Spleen (tissue), 7 donors: ENCODE measurements around the gene TCEAL7.

Experiments
- POLR2A ChIP-seq, 3 donors: fragments of 450-650 bp; IDR thresholded peaks; one replicate each; pipeline ENCODE4 v1.5.1; 2017; ENCODE audit warnings: antibody characterized with exemption in 3 of 3, mild to moderate bottlenecking in 1 of 3
- POLR2AphosphoS5 ChIP-seq, 3 donors: sonication (generic); formaldehyde crosslinking; IDR thresholded peaks; one replicate each; pipeline ENCODE4 v1.5.1; 2017; ENCODE audit warnings: antibody characterized with exemption in 3 of 3
- TF ChIP-seq, protein P1 (sequence below), 11 experiments: fragments of 200-600 bp in 7 of 11; fragments of 450-650 bp in 4 of 11; sonication (generic) in 4 of 11; IDR thresholded peaks in 8 of 11; conservative IDR thresholded peaks in 3 of 11; 1 replicate in 7 of 11; 2 replicates in 4 of 11; pipeline versions ENCODE4 v1.4.0 to v1.8.0; 2016 to 2021; ENCODE audit warnings: antibody characterized with exemption in 11 of 11, inconsistent platforms in 4 of 11, mild to moderate bottlenecking in 1 of 11
- donor health status: DM: no; HTN: no; CAD: no; lungs with moderate emphysema.
- donor health status: DM: no; HTN: no; CAD: no.
- donor health status: DM: no; HTN: no; CAD: no.

GRCh38 chrX:103329991-103330390 lies at the start of gene TCEAL7:
- no peak for TF ChIP-seq POLR2A (IDR thresholded peaks at IDR 0.05)
- TF ChIP-seq, protein P1, sequence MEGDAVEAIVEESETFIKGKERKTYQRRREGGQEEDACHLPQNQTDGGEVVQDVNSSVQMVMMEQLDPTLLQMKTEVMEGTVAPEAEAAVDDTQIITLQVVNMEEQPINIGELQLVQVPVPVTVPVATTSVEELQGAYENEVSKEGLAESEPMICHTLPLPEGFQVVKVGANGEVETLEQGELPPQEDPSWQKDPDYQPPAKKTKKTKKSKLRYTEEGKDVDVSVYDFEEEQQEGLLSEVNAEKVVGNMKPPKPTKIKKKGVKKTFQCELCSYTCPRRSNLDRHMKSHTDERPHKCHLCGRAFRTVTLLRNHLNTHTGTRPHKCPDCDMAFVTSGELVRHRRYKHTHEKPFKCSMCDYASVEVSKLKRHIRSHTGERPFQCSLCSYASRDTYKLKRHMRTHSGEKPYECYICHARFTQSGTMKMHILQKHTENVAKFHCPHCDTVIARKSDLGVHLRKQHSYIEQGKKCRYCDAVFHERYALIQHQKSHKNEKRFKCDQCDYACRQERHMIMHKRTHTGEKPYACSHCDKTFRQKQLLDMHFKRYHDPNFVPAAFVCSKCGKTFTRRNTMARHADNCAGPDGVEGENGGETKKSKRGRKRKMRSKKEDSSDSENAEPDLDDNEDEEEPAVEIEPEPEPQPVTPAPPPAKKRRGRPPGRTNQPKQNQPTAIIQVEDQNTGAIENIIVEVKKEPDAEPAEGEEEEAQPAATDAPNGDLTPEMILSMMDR (IDR thresholded peaks at IDR 0.05 in 8 of 11, conservative IDR thresholded peaks at IDR 0.05 in 3 of 11): no peak
- no peak for TF ChIP-seq POLR2AphosphoS5 (IDR thresholded peaks at IDR 0.05)
